GM18951 (cell line): Measurements from ENCODE around the gene KCNH4.

Experiments used
- POLR2A ChIP-seq: IDR thresholded peaks from 4 replicates; pipeline ENCODE4 v1.6.1; 2011; ENCODE audit warnings: mild to moderate bottlenecking; ENCODE audit not compliant: insufficient read length, insufficient read depth; ENCODE audit errors: extremely low read depth
- in situ Hi-C: fragments of 300-500 bp; cut with MboI; formaldehyde crosslinking; loops from one replicate; pipeline ENCODE4 v1.12.0; 2022; ENCODE audit warnings: low sequenced_read_pairs, mixed read lengths, inconsistent platforms; ENCODE audit not compliant: unreplicated experiment

The KCNH4 gene

DNA sequence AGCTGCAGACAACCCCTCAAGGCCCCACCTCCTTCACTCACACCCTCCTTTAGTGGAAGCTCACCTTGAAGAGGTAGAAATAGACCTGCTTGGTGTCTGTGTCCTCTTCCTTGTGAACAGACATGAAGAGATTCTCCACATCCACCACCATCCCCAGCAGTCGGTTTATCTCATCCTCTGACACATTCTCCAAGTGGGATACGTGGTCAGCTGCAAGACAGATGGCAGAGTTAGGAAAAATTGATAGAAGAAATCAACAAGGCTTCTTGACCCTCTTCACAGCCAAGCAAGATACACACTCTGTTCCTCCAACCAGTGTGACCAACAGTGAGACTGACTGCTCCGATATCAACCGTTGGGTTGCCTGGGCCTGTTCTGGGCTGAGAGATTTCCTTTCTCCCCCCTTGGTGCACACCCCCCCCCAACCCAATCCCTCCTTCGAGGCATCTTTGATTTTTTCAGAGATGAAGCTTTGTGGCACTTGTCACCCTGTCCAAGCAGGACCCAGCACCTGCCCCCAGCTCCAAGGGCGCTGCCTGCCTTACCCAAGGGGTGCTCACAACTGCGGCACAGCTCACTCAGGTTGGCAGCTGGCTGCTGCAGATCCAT is 60.7 kb downstream of the KCNH4 start:
- in situ Hi-C loops, result no loop called here
- TF ChIP-seq POLR2A, result no peak

DNA sequence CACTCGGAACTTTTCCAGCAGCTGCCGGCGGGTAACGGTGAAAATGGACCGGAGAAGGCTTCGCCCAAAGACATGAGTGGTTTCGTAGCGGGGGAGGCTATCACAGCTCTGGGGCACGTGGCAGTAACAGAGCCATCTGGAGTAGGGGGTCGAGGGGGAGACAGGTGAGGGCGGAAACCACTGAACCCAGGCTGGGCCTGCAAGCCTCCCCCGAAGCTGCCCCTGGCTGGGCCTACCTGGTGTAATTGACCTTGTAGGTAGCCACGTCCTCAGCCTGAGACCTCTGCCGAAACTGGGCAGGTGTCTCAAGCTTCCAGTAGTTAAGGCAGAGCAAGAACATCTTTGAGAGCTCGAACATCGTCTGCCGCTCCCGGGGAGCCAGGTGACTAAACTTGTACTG is 61.6 kb downstream of the KCNH4 start:
- in situ Hi-C loops, result loop anchor here (10.0 kb wide), 2 partner anchors 94 to 154 kb away; partner anchors contain the start of genes CNP and NKIRAS2
- TF ChIP-seq POLR2A, result no peak

DNA sequence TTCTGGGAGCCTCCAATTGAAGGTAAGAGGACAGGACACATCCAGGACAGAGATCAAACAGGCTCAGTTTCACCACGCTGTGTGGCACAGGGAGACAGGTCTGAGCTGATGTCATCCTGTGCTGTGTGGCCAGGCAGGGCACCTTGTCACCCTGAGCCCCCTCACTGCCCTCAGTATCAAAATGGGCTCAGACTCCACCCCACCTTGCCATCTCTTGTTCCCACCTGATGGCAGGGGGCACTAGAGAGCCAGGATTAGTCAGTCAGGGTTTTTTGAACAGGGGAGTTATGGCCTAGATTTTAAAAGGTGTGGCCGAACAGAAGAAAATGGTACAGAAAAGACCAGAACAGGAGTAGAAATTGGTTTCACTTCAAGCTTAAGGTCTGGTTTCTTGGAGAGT is 62.4 kb downstream of the KCNH4 start:
- in situ Hi-C loops, result loop anchor here (10.0 kb wide), 2 partner anchors 94 to 154 kb away; partner anchors contain the start of genes CNP and NKIRAS2
- TF ChIP-seq POLR2A, result no peak

DNA sequence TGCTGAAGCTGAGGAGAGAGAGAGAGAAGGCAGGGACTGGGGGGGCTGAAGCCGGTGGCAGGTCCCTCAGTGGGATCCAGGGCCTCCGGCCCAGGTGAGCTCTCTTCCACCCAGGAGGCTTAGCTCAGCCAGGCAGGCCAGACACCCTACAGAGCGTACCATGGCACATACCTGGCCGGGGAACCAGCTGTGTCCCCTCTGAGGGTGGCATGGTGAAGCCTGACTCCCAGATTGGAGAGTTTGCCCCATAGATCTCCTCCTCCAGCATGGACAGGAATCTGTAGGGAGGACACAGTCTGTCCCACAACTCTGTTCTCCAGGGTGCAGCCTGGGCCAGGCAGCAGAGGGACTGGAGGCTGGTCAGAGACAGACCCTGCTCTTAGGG is 62.8 kb downstream of the KCNH4 start:
- in situ Hi-C loops, result loop anchor here (10.0 kb wide), 2 partner anchors 93 to 153 kb away; partner anchors contain the start of genes CNP and NKIRAS2

DNA sequence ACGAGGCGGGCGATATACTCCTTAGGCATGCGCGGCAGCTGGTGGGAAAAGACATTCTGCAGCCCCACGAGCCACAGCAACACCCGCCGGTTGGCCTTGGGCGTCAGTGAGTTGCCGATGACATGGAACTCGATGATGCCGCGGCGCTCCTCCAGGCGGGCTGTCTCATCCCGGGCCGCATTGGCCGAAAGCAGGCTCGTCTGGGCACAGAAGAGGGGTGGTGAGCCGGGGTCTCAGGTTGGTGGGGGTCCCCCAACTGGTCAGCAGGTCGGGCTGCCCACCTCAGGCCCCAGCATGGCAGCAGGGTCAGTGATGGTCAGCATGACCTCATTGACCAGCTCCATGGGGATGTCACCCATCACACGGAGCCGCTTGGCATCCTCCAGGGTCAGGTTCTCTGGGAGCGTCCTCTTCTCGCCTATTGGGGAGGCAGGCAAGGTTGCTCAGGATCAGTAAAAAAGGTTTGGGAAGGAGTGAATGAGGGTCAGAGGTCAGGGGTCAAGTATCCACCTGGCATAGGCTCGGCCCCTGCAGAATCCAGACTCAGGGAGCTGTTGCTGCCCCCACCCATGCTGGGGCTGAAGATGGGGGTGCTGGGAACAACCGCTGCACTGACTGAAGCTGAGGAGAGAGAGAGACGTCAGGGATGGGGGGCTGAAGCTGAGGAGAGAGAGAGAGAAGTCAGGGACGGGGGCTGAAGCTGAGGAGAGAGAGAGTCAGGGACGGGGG is 63.4 kb downstream of the KCNH4 start:
- in situ Hi-C loops, result loop anchor here (10.0 kb wide), 2 partner anchors 93 to 153 kb away; partner anchors contain the start of genes CNP and NKIRAS2
- no peak for TF ChIP-seq POLR2A

More for the DNA sequence above, 62.8 kb downstream of the KCNH4 start:
- no peak for TF ChIP-seq POLR2A

DNA sequence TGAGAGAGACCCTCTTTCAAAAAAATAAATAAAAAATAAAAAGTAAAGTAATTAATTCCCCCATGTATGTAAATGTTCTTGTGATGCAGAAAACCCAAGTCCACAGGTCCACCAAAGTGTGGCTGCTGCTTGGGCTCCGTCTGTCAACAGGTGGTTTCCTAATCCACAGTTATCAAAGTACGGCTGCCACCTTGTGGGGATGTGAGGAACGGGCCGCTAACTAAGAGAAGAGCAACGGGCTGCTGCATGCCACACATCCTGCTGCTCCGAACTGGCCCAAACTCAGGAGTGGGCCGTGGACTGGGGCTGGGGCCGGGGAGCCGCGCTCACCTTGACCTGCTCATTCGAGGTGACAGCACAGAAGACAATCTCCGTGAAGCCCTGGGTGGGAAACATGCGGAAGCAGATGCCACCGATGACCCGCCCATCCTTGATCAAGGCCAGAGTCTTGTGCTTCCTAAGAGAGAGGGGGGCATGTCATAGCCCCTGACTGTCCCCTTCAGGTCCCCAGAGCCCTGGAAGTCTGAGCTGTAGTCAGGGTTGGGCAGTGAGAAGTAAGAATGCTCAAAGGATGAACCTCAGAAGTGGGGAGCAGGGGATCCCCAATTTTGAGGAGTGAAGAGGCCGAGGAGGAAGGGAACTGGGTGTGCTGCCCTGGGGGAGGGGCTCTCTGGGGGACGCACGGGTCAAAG is 64.1 kb downstream of the KCNH4 start:
- TF ChIP-seq POLR2A, result no peak
- in situ Hi-C loops, result loop anchor here (10.0 kb wide), 2 partner anchors 92 to 152 kb away; partner anchors contain the start of genes CNP and NKIRAS2

DNA sequence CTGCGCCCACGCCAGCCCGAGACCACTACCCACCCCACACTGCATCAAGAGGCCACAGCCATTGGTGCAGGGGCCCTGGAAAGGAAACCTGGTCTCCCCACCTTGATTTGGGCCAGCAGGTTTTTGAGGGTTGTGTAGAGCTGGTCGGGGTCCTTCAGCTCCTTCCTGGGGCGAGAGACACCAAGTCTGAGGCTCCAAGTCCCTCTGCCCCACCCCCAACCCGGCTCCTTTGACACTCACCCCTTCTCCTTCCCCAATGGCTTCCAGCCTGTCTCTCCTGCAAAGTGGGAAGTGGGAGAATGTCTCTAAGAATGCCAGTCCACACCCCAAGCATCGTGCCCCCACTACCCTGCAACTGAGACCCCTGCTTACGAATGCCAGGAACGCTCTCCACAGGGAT is 66.8 kb downstream of the KCNH4 start:
- in situ Hi-C loops, result loop anchor here (10.0 kb wide), 2 partner anchors 89 to 149 kb away; partner anchors contain the start of genes CNP and NKIRAS2
- TF ChIP-seq POLR2A, result no peak

DNA sequence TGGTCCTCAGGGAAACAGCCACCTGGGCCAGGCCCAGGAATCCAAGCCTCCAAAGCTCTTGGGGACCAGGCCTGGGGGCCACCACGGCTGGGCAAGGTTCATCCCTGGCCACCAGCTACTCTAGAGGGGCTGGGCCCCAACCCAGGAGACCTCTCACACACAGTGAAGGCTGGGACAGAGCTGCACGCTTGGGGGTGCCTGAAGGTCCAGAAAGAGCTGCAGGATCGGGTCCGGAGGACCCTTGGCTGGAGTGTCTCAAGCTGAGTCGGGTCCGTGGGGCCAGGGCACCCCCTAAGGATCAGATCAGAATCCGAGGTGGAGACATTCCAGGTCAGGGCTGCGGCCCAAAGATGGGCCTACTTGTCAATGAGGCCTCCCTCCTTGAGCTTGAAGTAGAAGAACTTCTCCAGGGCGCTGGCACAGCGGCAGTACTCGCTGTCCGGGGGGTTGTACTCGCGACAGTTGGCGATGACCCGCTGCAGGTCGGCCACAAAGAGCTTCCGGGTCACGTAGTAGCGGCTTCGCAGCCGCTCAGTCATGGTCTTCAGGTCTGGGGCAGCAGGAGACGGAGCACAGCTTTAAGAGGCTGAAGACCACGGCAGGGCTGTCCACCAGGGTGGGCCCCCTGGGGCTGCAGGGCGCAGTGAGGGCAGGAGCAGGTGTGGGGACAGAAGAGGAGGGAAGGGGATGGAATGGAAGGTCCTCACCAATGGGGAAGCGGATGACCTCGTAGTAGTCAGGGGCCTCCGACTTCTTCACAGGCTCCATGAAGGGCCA is 67.5 kb downstream of the KCNH4 start:
- no peak for TF ChIP-seq POLR2A
- in situ Hi-C loops, result loop anchor here (10.0 kb wide), 2 partner anchors 89 to 149 kb away; partner anchors contain the start of genes CNP and NKIRAS2

DNA sequence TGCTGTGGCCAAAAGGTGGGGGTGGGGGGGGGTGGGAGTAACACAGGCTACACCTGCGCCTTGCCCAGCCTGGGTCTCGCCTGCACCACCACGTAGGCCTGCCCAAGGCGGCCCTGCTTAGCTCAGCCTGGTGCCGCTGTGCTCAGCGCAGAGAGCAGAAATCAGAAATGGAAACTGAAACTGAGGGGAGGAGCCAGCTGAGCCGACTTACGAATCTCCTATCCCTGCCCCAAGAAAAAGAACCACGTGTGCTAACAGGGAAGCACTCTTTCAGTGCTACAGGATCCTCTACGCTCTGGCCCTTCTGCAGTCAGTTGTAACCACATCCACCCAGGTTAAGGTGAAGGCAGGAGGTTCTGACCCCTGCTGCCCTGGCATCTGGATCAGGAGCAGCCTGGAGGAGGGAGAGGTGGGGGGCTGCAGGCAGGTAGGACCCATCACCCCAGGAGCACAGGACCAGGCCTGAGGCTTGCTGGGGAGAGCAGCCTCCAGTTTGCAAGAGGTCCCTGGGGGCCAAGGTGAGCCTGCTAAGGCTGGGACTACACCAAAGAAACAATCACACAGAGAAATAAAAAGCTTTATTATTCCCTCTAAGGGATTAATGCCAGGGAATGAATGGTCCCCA is 68.3 kb downstream of the KCNH4 start, which contains the start of gene DHX58:
DHX58 (minus strand) TSS at position 163 of the 625 bp plus-strand sequence. CDS start 822 bp downstream, outside the sequence.
- in situ Hi-C loops, result loop anchor here (10.0 kb wide), 2 partner anchors 88 to 148 kb away; partner anchors contain the start of genes CNP and NKIRAS2

DNA sequence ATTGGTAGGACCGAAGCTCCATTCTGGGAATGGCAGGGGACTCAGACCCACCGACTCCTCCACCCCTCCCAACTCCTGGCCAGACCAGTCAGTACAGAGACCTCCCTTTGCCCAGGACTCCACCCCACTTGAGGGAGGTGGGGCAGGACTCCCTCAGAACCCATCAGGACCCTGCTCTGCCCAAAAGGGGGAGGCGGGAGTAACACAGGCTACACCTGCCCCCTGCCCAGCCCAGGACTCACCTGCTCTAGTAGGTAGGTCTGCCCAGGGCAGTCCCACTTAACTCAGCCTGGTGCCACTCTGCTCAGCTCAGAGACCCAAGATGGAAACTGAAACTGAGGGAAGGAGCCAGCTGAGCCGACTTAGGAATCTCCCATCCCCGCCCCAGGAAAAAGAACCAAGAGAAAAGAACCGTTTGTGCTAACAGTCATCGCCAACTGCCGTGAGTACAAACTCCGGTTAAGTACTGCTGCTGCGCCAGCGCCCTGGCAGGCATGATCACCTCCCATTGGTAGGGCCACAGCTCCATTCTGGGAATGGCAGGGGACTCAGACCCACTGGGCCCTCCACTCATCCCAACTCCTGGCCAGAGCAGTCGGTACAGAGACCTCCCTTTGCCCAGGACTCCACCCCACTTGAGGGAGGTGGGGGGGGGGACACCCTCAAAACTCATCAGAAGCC is 68.9 kb downstream of the KCNH4 start:
- in situ Hi-C loops, result loop anchor here (10.0 kb wide), 2 partner anchors 87 to 147 kb away; partner anchors contain the start of genes CNP and NKIRAS2
- TF ChIP-seq POLR2A, result no peak

More for the DNA sequence above, 68.3 kb downstream of the KCNH4 start, which contains the start of gene DHX58:
- peak; percentile 90 for TF ChIP-seq POLR2A

DNA sequence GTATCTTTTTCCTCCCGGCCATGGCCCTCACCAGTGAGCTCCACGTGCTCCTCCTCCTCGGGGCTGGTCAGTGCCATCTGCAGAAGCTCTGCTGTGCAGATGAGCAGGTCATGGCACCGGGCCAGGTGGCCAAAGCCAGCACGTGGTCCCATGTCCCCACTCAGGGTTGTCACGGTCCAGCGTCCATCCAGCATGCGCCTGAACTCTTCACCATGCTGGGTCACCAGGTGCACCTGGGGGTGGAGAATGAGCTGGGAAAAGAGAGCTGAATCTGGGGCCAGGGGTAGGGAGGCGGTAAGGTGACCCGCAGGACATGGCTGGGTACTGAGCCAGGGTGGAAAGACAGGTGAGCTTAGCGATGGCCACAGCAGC is 69.7 kb downstream of the KCNH4 start:
- TF ChIP-seq POLR2A, result no peak
- in situ Hi-C loops, result loop anchor here (10.0 kb wide), 2 partner anchors 86 to 146 kb away; partner anchors contain the start of genes CNP and NKIRAS2
